ENCODE results near the gene ATF2. TPM values are rescaled to one million over a fixed set of nuclear protein-coding genes. Genes with fewer than 3 reads are reported as not detected.

ATF2 gene
- total and polyA plus RNA-seq, 2 of the 8 experiments (the other 6 are each of a cell fraction or from before 2014, with no cell fraction given): 31.2 to 46.5 TPM

GRCh38 chr2:175147186-175147585 is 20.8 kb downstream of the ATF2 start:
- Histone ChIP-seq H2BK20ac (ENCODE audit: low read length) (no peak overlapping the region), H3K36me3 (ENCODE audit: control insufficient read depth in 2 of 4, insufficient read depth in 4 of 4, low read length in 3 of 4) (peaks cover 0 to 9% (median 3%) of the 10 kb centered on the region in 4 experiments; a peak in 4 of 8 replicates), H4K91ac (replicated peaks; ENCODE audit: insufficient read length, low read length) (no peak overlapping the region), H3K79me1 (ENCODE audit: low read depth, low read length) (no peaks in the 10 kb centered on the region; the same call in 1 of the 2 replicates), H3K9ac (replicated peaks in 1 of 4; ENCODE audit: extremely low read depth in 1 of 4, low read depth in 3 of 4, low read length in 3 of 4) (no peak overlapping the region), H3K9me3 (ENCODE audit: insufficient read depth in 2 of 2, low read depth in 1 of 2, low read length in 1 of 2) (no peaks in the 10 kb centered on the region), H2BK12ac (ENCODE audit: low read depth, low read length) (no peak overlapping the region), H3K27ac (ENCODE audit: low read depth, low read length) (no peak overlapping the region), H3K4ac (replicated peaks; ENCODE audit: insufficient read length, low read depth, low read length) (no peak overlapping the region), H3K27me3 (replicated peaks in 1 of 4; ENCODE audit: control insufficient read depth in 3 of 4, extremely low read depth in 1 of 4, insufficient read depth in 3 of 4, low read length in 3 of 4) (no peaks in the 10 kb centered on the region), H3K23me2 (ENCODE audit: low read depth, low read length) (no peaks in the 10 kb centered on the region; the same call in 1 of the 2 replicates), H2AFZ (ENCODE audit: low read length) (no peak overlapping the region), H3K18ac (ENCODE audit: extremely low read depth, low read length) (no peak overlapping the region), H4K20me1 (replicated peaks in 1 of 2; ENCODE audit: control insufficient read depth in 1 of 2, insufficient read depth in 2 of 2, low read length in 2 of 2) (peaks cover 5 to 6% of the 10 kb centered on the region in 2 experiments), H3K79me2 (ENCODE audit: control insufficient read depth in 1 of 2, insufficient read depth in 2 of 2, low read length in 2 of 2) (peaks cover 0 to 99% of the 10 kb centered on the region in 2 experiments; a peak in 3 of 4 replicates), H3K14ac (ENCODE audit: insufficient read length) (no peak overlapping the region), H2BK5ac (ENCODE audit: low read depth, low read length) (no peak overlapping the region), H3K4me1 (replicated peaks in 1 of 4; ENCODE audit: control insufficient read depth in 3 of 4, insufficient read depth in 4 of 4, low read length in 3 of 4) (no peaks in the 10 kb centered on the region), H4K5ac (ENCODE audit: insufficient read length, low read depth, low read length) (no peak overlapping the region), H3K4me2 (ENCODE audit: insufficient read depth in 1 of 2, low read depth in 2 of 2, low read length in 2 of 2) (no peak overlapping the region), H4K8ac (ENCODE audit: extremely low read depth, insufficient read depth, low read length) (no peak overlapping the region), H2BK15ac (ENCODE audit: low read length) (no peak overlapping the region), H2AK5ac (ENCODE audit: low read depth, low read length) (no peak overlapping the region), H3K4me3 (ENCODE audit: extremely low read depth in 1 of 4, insufficient read depth in 2 of 4, low read depth in 3 of 4, low read length in 4 of 4) (no peak overlapping the region), H3K23ac (ENCODE audit: insufficient read length) (no peak overlapping the region), H3K56ac (replicated peaks; ENCODE audit: insufficient read length, low read depth, low read length) (no peak overlapping the region), H2BK120ac (replicated peaks; ENCODE audit: low read depth, low read length) (no peak overlapping the region)
- ChIA-PET CTCF (ENCODE audit: partially characterized antibody) (interaction anchor here (1.2 kb wide), 1 partner anchor 564 kb away, joined by 3 read pairs; no protein-coding TSS in a partner anchor), POLR2A (ENCODE audit: partially characterized antibody) (no interaction called here)
- DNase-seq (ENCODE audit: low read depth in 1 of 2, low spot score in 2 of 2): no peak
- WGBS, 2 experiments (ENCODE audit: extremely low coverage in 1 of 2, insufficient coverage in 1 of 2, insufficient read length in 1 of 2, insufficient replicate concordance in 2 of 2, low coverage in 1 of 2, low lambda C conversion rate in 2 of 2, missing lambda C conversion rate in 1 of 2): 92% methylated on average over 4 of the region's 4 CpGs; no CpG with 5 or more reads in 1 of the 2 experiments
- FAIRE-seq: no peak
- TF ChIP-seq POLR2A (IDR thresholded peaks at IDR 0.05; ENCODE audit: control extremely low read depth in 1 of 2, low read depth in 2 of 2, low read length in 2 of 2): no peak
- no peak for TF ChIP-seq EGR1 (IDR thresholded peaks at IDR 0.05; ENCODE audit: borderline replicate concordance, low read depth, low read length)
- TF ChIP-seq EP300 (IDR thresholded peaks at IDR 0.05; ENCODE audit: borderline replicate concordance in 1 of 2, low read depth in 2 of 2, low read length in 2 of 2): no peak
